ENCODE data around the gene B3GAT1. TPM values are rescaled to one million over a fixed set of nuclear protein-coding genes. Genes with fewer than 3 reads are reported as not detected.

Gene B3GAT1
- total and polyA plus RNA-seq, 2 of the 13 experiments (the other 11 are each of a cell fraction or from before 2014, with no cell fraction given), result not detected

DNA sequence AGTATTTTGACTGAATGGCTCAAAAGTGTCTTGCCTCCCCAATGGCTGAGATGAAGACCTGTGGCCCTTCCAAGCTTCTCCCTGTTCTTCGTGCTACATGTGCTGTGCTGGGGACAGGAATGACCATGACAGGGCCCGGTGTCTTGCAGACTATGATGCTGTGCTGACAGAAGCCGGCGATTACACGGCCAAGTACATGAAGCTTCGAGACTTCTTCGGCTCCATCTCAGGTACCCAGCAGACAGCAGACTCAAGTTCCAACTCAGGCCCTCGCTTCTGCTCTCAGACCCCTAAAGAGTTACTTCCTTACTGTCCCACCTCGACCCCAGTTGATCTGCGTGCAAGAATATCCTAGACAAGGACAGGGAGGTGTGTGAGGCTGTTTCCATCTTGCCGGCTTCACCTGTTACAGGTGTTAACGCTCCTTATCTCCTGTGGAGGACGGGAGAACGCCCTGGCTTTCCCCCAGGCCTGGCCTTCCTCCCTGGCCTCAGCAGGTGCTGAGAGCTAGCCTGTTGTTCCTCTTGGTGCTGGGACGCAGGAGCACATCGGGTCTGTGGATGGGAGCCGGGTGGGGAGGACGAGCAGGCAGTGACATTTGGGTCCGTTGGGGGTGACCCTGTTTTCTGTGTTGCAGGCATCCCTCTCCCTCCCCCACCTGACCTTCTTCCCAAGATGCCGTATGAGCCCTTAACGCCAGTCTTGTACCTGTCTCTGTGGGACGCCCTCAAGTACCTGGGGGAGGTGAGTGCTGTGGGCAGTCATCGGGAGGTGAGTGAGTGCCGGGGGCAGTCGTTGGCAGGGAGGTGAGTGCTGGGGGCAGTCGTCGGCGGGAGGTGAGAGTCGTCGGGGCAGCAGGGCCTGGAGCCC is 42.2 kb downstream of the B3GAT1 start:
- in situ Hi-C loops (cut with HindIII; ENCODE audit: extremely low pct_ligation_motif_present, low pct_unique_long_range_greater_than_20kb) (loop anchor here (10.0 kb wide), 1 partner anchor 205 kb away; no protein-coding TSS in a partner anchor), intact Hi-C loops (cut with micrococcal nuclease; ENCODE audit: unreplicated experiment) (no loop called here)
- TF ChIP-seq ZNF512 (CRISPR knock-in tag; IDR thresholded peaks at IDR 0.05), result no peak
- TF ChIP-seq ZNF878 (CRISPR knock-in tag; IDR thresholded peaks at IDR 0.05), result no peak
- no peak for TF ChIP-seq HNRNPLL (IDR thresholded peaks at IDR 0.05; ENCODE audit: low read depth, low read length, poor library complexity, severe bottlenecking)
- TF ChIP-seq TOE1 (CRISPR knock-in tag; IDR thresholded peaks at IDR 0.05), result no peak
- TF ChIP-seq AGO1 (IDR thresholded peaks at IDR 0.05; ENCODE audit: low read depth, low read length, poor library complexity, severe bottlenecking), result no peak
- 17% methylated on average over 16 of the region's 30 CpGs for WGBS (ENCODE audit: low lambda C conversion rate)
- H3K4me2 ChIP-seq (ENCODE audit: low read depth, low read length), result no peak overlapping the region
- H3K27ac ChIP-seq (ENCODE audit: extremely low read length, insufficient read depth, low read length), result no peak overlapping the region
- no peaks in the 10 kb centered on the region for H3K9me3 ChIP-seq (ENCODE audit: low read length)
- peaks cover 12 to 46% of the 10 kb centered on the region in 2 experiments; a peak in 4 of 5 replicates for H3K27me3 ChIP-seq (ENCODE audit: control insufficient read depth in 1 of 2, insufficient read depth in 2 of 2, low read length in 2 of 2)
- FAIRE-seq (no peak), DNase-seq (ENCODE audit: low spot score) (no peak), ATAC-seq (no peak)
- CTCF ChIA-PET (ENCODE audit: low intra/inter-chr PET ratio, low total read pairs), result no interaction called here
- no peaks in the 10 kb centered on the region for H3K79me2 ChIP-seq (ENCODE audit: insufficient read depth, low read length)
- H3K4me3 ChIP-seq (replicated peaks in 1 of 3; ENCODE audit: insufficient read depth in 1 of 3, low read depth in 2 of 3, low read length in 3 of 3), result no peak overlapping the region
- no peaks in the 10 kb centered on the region for H4K20me1 ChIP-seq (ENCODE audit: insufficient read depth, low read length)
- no peaks in the 10 kb centered on the region for H3K36me3 ChIP-seq (replicated peaks in 1 of 2; ENCODE audit: control insufficient read depth in 1 of 2, insufficient read depth in 2 of 2, low read length in 2 of 2)
- no TSS peak for BruUV-seq (replicated peaks)
- POLR2A ChIA-PET, result no interaction called here
- H3K9ac ChIP-seq (ENCODE audit: insufficient read depth, low read depth, low read length), result no peak overlapping the region
- H3K4me1 ChIP-seq (ENCODE audit: insufficient read depth, low read length), result no peaks in the 10 kb centered on the region
- H2AFZ ChIP-seq (ENCODE audit: low read length), result no peak overlapping the region
